OCI-LY1 (cell line): ENCODE results near the gene PHKB.

ENCODE experiments used
- H2AFZ ChIP-seq: fragments of 200-600 bp; sonication (generic), shearing (Covaris generic); 2 replicates; pipeline ENCODE4 v1.6.0; 2014; ENCODE audit warnings: antibody characterized with exemption, mild to moderate bottlenecking, low read length
- H3F3A ChIP-seq: fragments of 200-600 bp; sonication (generic), shearing (Covaris generic); 2 replicates; pipeline ENCODE4 v1.6.0; 2014; ENCODE audit warnings: mild to moderate bottlenecking, antibody characterized with exemption, low read length, moderate library complexity; ENCODE audit not compliant: insufficient read depth
- H3K27ac ChIP-seq: fragments of 200-600 bp; sonication (generic); 2 replicates; pipeline ENCODE4 v1.5.1; 2014; ENCODE audit warnings: low read length, mixed run types, mild to moderate bottlenecking, low read depth; ENCODE audit not compliant: poor library complexity, severe bottlenecking
- H3K27me3 ChIP-seq: fragments of 200-600 bp; sonication (generic); 2 replicates; pipeline ENCODE4 v1.6.0; 2014; ENCODE audit warnings: antibody characterized with exemption, mild to moderate bottlenecking, low read length, moderate library complexity; ENCODE audit not compliant: insufficient read depth
- H3K36me3 ChIP-seq: fragments of 200-600 bp; sonication (generic); 2 replicates; pipeline ENCODE4 v1.6.1; 2014; ENCODE audit warnings: mild to moderate bottlenecking, antibody characterized with exemption, low read length, moderate library complexity, mixed read lengths; ENCODE audit not compliant: insufficient read depth
- H3K4me1 ChIP-seq: fragments of 200-600 bp; sonication (generic); 2 replicates; pipeline ENCODE4 v1.5.1; 2014; ENCODE audit warnings: mild to moderate bottlenecking, low read length, moderate library complexity; ENCODE audit not compliant: insufficient read depth, severe bottlenecking
- H3K4me2 ChIP-seq: fragments of 200-600 bp; sonication (generic), shearing (Covaris generic); 2 replicates; pipeline ENCODE4 v1.6.1; 2014; ENCODE audit warnings: low read length
- H3K4me3 ChIP-seq: fragments of 200-600 bp; sonication (generic); 2 replicates; pipeline ENCODE4 v1.5.1; 2014; ENCODE audit warnings: low read length, low read depth, mild to moderate bottlenecking, mixed read lengths; ENCODE audit not compliant: poor library complexity, severe bottlenecking
- H3K79me2 ChIP-seq: fragments of 200-600 bp; shearing (Covaris generic); 2 replicates; pipeline ENCODE4 v1.6.1; 2016; ENCODE audit warnings: mixed run types, low read length, mixed read lengths; ENCODE audit not compliant: insufficient read depth
- H3K9ac ChIP-seq: fragments of 200-600 bp; sonication (generic), shearing (Covaris generic); 2 replicates; pipeline ENCODE4 v1.6.1; 2014; ENCODE audit warnings: mild to moderate bottlenecking, low read length, mixed read lengths
- H3K9me2 ChIP-seq: fragments of 200-600 bp; sonication (generic), shearing (Covaris generic); 2 replicates; pipeline ENCODE4 v1.6.1; 2014; ENCODE audit warnings: low read depth, mild to moderate bottlenecking, low read length, mixed read lengths
- H3K9me3 ChIP-seq: fragments of 200-600 bp; shearing (Covaris generic); 2 replicates; pipeline ENCODE4 v1.6.1; 2014; ENCODE audit warnings: low read length, mixed read lengths
- H4K20me1 ChIP-seq: fragments of 200-600 bp; sonication (generic), shearing (Covaris generic); 2 replicates; pipeline ENCODE4 v1.6.0; 2016; ENCODE audit warnings: mild to moderate bottlenecking, low read length; ENCODE audit not compliant: insufficient read depth
- CTCF ChIP-seq: fragments of 200-600 bp; sonication (generic), shearing (Covaris generic); IDR thresholded peaks from 2 replicates; pipeline ENCODE4 v1.5.1; 2017; ENCODE audit warnings: mild to moderate bottlenecking, antibody characterized with exemption, low read length, moderate library complexity, mixed read lengths
- EZH2 ChIP-seq: fragments of 200-600 bp; sonication (generic), shearing (Covaris generic); IDR thresholded peaks from 2 replicates; pipeline ENCODE4 v1.8.0; 2017; ENCODE audit warnings: borderline replicate concordance, mixed run types, mild to moderate bottlenecking, antibody characterized with exemption, low read length, moderate library complexity, mixed read lengths

Gene PHKB

GRCh38 chr16:47492428-47493377 lies 31.6 kb downstream of the PHKB start:
- peak overlapping the region; percentile 53 for H3K4me3 ChIP-seq
- no peak for TF ChIP-seq CTCF
- TF ChIP-seq EZH2 = no peak
- peaks cover 9% of the 10 kb centered on the region for H3K79me2 ChIP-seq
- H3K36me3 ChIP-seq = peaks cover 14% of the 10 kb centered on the region
- no peaks in the 10 kb centered on the region for H4K20me1 ChIP-seq
- no peak overlapping the region for H2AFZ ChIP-seq
- H3F3A ChIP-seq = peaks cover 10% of the 10 kb centered on the region; the same call in 1 of the 2 replicates
- H3K9ac ChIP-seq = peak overlapping the region; percentile 66
- H3K4me1 ChIP-seq = peaks cover 62% of the 10 kb centered on the region
- no peaks in the 10 kb centered on the region for H3K9me2 ChIP-seq
- H3K27ac ChIP-seq = peak overlapping the region; percentile 97
- no peaks in the 10 kb centered on the region for H3K9me3 ChIP-seq
- no peaks in the 10 kb centered on the region for H3K27me3 ChIP-seq
- peak overlapping the region; percentile 80 for H3K4me2 ChIP-seq

GRCh38 chr16:47493381-47494337 lies 32.5 kb downstream of the PHKB start:
- Histone ChIP-seq H3K36me3 (peaks cover 17% of the 10 kb centered on the region), H3K4me3 (peak overlapping the region; percentile 53), H2AFZ (no peak overlapping the region), H3K4me1 (peaks cover 62% of the 10 kb centered on the region), H3K9me3 (no peaks in the 10 kb centered on the region), H3K4me2 (peak overlapping the region; percentile 80), H3F3A (peaks cover 10% of the 10 kb centered on the region; the same call in 1 of the 2 replicates), H3K27ac (peak overlapping the region; percentile 97), H3K9ac (peak overlapping the region; percentile 66), H3K79me2 (peaks cover 9% of the 10 kb centered on the region), H4K20me1 (no peaks in the 10 kb centered on the region), H3K27me3 (no peaks in the 10 kb centered on the region), H3K9me2 (no peaks in the 10 kb centered on the region)
- TF ChIP-seq CTCF = no peak
- TF ChIP-seq EZH2 = no peak

DNA sequence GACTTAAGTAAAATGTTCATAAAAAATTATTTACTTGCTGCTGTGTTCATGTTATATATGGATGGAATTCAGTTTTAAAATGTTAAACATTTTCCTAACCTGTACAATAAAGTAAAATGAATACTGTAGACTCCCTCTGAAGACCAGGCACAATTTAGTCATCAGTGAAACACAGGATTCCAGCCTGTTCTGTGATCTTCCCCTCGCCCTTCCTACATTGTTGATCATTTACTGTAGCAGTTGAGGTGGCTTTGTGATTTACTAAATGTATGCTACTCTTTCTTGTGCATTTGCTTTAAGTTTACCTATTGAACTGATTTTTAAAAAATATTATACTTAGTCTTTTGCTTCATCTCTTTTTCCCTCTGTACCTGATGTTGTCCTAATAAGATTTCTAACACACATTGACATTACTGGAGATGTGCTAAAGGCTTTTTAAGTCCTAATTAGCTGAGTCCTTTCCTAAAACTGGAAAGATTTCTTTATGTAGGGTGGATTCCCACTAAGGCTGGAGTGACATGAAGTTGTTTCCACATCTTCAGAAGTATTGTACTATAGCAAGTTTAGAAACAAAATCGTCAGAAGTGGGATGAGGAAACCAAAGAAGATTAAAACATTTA lies 38.1 kb downstream of the PHKB start:
- no peaks in the 10 kb centered on the region for H3K9me3 ChIP-seq
- no peak overlapping the region for H3K4me2 ChIP-seq
- H3K36me3 ChIP-seq = peaks cover 63% of the 10 kb centered on the region

More for the DNA sequence above, 38.1 kb downstream of the PHKB start:
- TF ChIP-seq EZH2 = no peak
- TF ChIP-seq CTCF = no peak
- Histone ChIP-seq H3K9me2 (no peaks in the 10 kb centered on the region), H3K9ac (no peak overlapping the region), H3K27me3 (no peaks in the 10 kb centered on the region), H4K20me1 (no peaks in the 10 kb centered on the region), H3K27ac (no peak overlapping the region), H3K79me2 (peaks cover 9% of the 10 kb centered on the region), H3K4me3 (no peak overlapping the region), H2AFZ (no peak overlapping the region), H3K4me1 (peaks cover 23% of the 10 kb centered on the region), H3F3A (no peaks in the 10 kb centered on the region)
